ENCODE results near the gene PHKB. TPM values are rescaled to one million over a fixed set of nuclear protein-coding genes. Genes with fewer than 3 reads are reported as not detected.

PHKB gene
- total and polyA plus RNA-seq, 2 donors (not counting 1 experiment from before 2014, with no cell fraction given) = 79.0 to 103 TPM

GRCh38 chr16:47732523-47733111 lies 271.5 kb downstream of the PHKB start:
- H3K36me3 ChIP-seq (ENCODE audit: control insufficient read depth, insufficient read depth, low read length) = no peaks in the 10 kb centered on the region
- peak overlapping the region; percentile 30 for H3K27ac ChIP-seq (ENCODE audit: insufficient read depth, low read length)
- no peak overlapping the region for H2AFZ ChIP-seq (ENCODE audit: low read length)
- H4K20me1 ChIP-seq (ENCODE audit: control insufficient read depth, extremely low read depth, insufficient read depth, low read length) = no peaks in the 10 kb centered on the region
- no peaks in the 10 kb centered on the region for H3K79me2 ChIP-seq (ENCODE audit: control insufficient read depth, insufficient read depth, low read length)
- H3K4me2 ChIP-seq (ENCODE audit: extremely low read depth, insufficient read depth, low read length) = peak overlapping the region; percentile 47
- H3K9ac ChIP-seq (ENCODE audit: insufficient read depth, low read length) = no peak overlapping the region
- no peaks in the 10 kb centered on the region for H3K27me3 ChIP-seq (ENCODE audit: control insufficient read depth, insufficient read depth, low read length)
- TF ChIP-seq EZH2 (IDR thresholded peaks at IDR 0.05; ENCODE audit: low read length, missing control alignments) = no peak
- TF ChIP-seq, protein P1, sequence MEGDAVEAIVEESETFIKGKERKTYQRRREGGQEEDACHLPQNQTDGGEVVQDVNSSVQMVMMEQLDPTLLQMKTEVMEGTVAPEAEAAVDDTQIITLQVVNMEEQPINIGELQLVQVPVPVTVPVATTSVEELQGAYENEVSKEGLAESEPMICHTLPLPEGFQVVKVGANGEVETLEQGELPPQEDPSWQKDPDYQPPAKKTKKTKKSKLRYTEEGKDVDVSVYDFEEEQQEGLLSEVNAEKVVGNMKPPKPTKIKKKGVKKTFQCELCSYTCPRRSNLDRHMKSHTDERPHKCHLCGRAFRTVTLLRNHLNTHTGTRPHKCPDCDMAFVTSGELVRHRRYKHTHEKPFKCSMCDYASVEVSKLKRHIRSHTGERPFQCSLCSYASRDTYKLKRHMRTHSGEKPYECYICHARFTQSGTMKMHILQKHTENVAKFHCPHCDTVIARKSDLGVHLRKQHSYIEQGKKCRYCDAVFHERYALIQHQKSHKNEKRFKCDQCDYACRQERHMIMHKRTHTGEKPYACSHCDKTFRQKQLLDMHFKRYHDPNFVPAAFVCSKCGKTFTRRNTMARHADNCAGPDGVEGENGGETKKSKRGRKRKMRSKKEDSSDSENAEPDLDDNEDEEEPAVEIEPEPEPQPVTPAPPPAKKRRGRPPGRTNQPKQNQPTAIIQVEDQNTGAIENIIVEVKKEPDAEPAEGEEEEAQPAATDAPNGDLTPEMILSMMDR (conservative IDR thresholded peaks at IDR 0.05 in 1 of 2, IDR thresholded peaks at IDR 0.05 in 1 of 2; ENCODE audit: low read depth in 1 of 2, low read length in 2 of 2) = no peak
- peak; percentile 97 to 99 for DNase-seq (ENCODE audit: low read depth in 2 of 2)
- peak overlapping the region in 1 of 4 experiments; percentile 18 for H3K4me3 ChIP-seq (replicated peaks in 1 of 4; ENCODE audit: control extremely low read depth in 1 of 4, insufficient read depth in 1 of 4, low read depth in 3 of 4, low read length in 4 of 4)
- no peaks in the 10 kb centered on the region for H3K9me3 ChIP-seq (ENCODE audit: control insufficient read depth, insufficient read depth, low read depth, low read length)
- H3K4me1 ChIP-seq (ENCODE audit: control insufficient read depth, extremely low read depth, insufficient read depth, low read length) = peaks cover 3% of the 10 kb centered on the region

DNA sequence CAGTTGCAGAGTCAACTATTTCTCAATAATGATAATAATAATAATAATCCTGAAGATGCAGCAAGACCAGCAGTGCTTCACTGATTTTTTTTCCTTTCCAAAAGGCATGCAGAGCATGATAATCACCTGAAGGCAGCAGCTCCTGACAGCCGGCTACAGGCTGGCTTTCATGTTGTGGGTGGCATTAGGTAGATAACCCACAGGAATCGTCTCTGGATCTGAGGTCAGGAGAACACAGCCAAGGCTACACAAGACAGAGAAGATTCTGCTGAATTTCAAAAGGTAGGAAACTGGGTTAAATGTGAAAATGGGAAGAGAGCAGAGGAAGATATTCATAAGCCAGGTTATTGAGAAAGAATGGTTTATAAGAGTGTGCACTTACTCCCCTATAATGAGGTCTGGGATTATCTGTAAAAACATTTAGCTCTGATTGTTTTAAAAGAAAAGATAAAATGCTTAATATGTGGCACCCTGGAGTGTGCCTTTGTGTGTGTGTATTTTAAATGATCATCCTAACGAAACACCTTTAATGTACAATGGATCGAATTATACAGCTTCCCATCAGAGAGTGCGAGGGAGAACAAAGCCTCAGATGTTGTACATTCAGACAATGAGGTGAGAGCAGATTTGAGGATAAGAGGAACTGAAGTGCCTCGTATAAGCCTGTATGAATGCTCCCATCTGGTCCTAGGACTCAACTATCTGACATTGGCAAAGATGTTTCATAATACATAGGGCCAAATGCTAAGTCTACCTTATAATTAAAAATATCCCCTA lies 273.1 kb downstream of the PHKB start:
- TF ChIP-seq, protein P1 (conservative IDR thresholded peaks at IDR 0.05 in 1 of 2, IDR thresholded peaks at IDR 0.05 in 1 of 2; ENCODE audit: low read depth in 1 of 2, low read length in 2 of 2) = no peak
- TF ChIP-seq EZH2 (IDR thresholded peaks at IDR 0.05; ENCODE audit: low read length, missing control alignments) = no peak
- no peaks in the 10 kb centered on the region for H3K27me3 ChIP-seq (ENCODE audit: control insufficient read depth, insufficient read depth, low read length)

GRCh38 chr16:47734987-47735594 lies 274.0 kb downstream of the PHKB start:
- Histone ChIP-seq H3K4me2 (ENCODE audit: extremely low read depth, insufficient read depth, low read length) (no peak overlapping the region), H3K27ac (ENCODE audit: insufficient read depth, low read length) (no peak overlapping the region), H4K20me1 (ENCODE audit: control insufficient read depth, extremely low read depth, insufficient read depth, low read length) (no peaks in the 10 kb centered on the region), H3K9me3 (ENCODE audit: control insufficient read depth, insufficient read depth, low read depth, low read length) (no peaks in the 10 kb centered on the region), H3K4me1 (ENCODE audit: control insufficient read depth, extremely low read depth, insufficient read depth, low read length) (peaks cover 3% of the 10 kb centered on the region), H3K27me3 (ENCODE audit: control insufficient read depth, insufficient read depth, low read length) (no peaks in the 10 kb centered on the region), H3K4me3 (replicated peaks in 1 of 4; ENCODE audit: control extremely low read depth in 1 of 4, insufficient read depth in 1 of 4, low read depth in 3 of 4, low read length in 4 of 4) (no peak overlapping the region), H3K79me2 (ENCODE audit: control insufficient read depth, insufficient read depth, low read length) (no peaks in the 10 kb centered on the region), H3K36me3 (ENCODE audit: control insufficient read depth, insufficient read depth, low read length) (no peaks in the 10 kb centered on the region), H2AFZ (ENCODE audit: low read length) (no peak overlapping the region), H3K9ac (ENCODE audit: insufficient read depth, low read length) (no peak overlapping the region)
- TF ChIP-seq, protein P1 (conservative IDR thresholded peaks at IDR 0.05 in 1 of 2, IDR thresholded peaks at IDR 0.05 in 1 of 2; ENCODE audit: low read depth in 1 of 2, low read length in 2 of 2) = no peak
- TF ChIP-seq EZH2 (IDR thresholded peaks at IDR 0.05; ENCODE audit: low read length, missing control alignments) = no peak
- DNase-seq (ENCODE audit: low read depth in 2 of 2) = no peak

More for the DNA sequence above, 273.1 kb downstream of the PHKB start:
- H2AFZ ChIP-seq (ENCODE audit: low read length) = no peak overlapping the region
- peaks cover 3% of the 10 kb centered on the region for H3K4me1 ChIP-seq (ENCODE audit: control insufficient read depth, extremely low read depth, insufficient read depth, low read length)
- H3K36me3 ChIP-seq (ENCODE audit: control insufficient read depth, insufficient read depth, low read length) = no peaks in the 10 kb centered on the region
- no peaks in the 10 kb centered on the region for H4K20me1 ChIP-seq (ENCODE audit: control insufficient read depth, extremely low read depth, insufficient read depth, low read length)
- no peak for DNase-seq (ENCODE audit: low read depth in 2 of 2)
- H3K9me3 ChIP-seq (ENCODE audit: control insufficient read depth, insufficient read depth, low read depth, low read length) = no peaks in the 10 kb centered on the region
- H3K4me2 ChIP-seq (ENCODE audit: extremely low read depth, insufficient read depth, low read length) = no peak overlapping the region
- H3K79me2 ChIP-seq (ENCODE audit: control insufficient read depth, insufficient read depth, low read length) = no peaks in the 10 kb centered on the region
- H3K4me3 ChIP-seq (replicated peaks in 1 of 4; ENCODE audit: control extremely low read depth in 1 of 4, insufficient read depth in 1 of 4, low read depth in 3 of 4, low read length in 4 of 4) = no peak overlapping the region
- no peak overlapping the region for H3K27ac ChIP-seq (ENCODE audit: insufficient read depth, low read length)
- no peak overlapping the region for H3K9ac ChIP-seq (ENCODE audit: insufficient read depth, low read length)
